Measurements from ENCODE around the gene LEF1. TPM values are rescaled to one million over a fixed set of nuclear protein-coding genes. Genes with fewer than 3 reads are reported as not detected.

Gene LEF1
- total RNA-seq, 1 donor from 2014 or later, result not detected

DNA sequence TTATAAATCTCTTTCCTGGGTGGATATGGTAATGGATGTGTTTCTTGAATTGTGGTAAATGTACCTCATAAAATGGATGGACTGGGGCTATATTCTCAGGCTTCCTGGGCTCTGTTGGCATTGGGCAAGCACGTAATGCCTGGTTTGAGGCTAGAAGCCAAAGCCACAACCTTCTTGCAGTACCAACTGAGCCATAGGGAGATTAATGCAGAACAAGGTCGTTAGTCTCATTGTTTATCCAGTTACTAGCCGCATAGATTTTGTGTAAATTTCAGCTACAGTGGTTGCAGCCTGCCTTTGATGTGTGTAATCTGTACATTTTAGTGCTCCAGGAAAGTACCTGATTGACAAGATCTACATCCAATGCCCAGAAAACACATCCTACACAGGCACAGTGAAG, 7.2 kb upstream of the LEF1 start:
- no peak for DNase-seq (ENCODE audit: low read depth, low spot score)

GRCh38 chr4:108174856-108175255, 6.1 kb upstream of the LEF1 start:
- DNase-seq (ENCODE audit: low read depth, low spot score), result no peak

DNA sequence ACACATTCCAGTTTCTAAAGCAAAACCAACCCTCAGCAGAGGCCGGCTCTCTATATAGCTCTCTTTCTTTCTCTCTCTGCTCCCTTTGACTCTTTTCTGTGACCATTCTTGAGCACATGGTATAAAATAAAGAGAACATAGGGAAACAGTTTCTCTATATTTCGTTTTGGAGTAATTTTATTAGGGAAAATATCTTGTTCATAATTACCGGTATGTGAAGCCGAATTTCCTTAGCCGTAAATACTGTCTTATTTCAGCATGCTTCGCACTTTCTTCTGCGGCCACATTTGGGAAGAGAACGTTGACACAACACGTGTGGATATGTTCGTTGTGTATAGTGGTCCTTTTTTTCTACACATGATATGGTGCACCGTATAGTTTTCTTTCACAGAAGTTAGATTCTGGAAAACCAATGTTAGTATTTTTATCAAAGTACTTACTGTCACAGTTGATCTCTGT, 4.9 kb upstream of the LEF1 start:
- DNase-seq (ENCODE audit: low read depth, low spot score), result no peak

GRCh38 chr4:108172753-108173598, 4.2 kb upstream of the LEF1 start:
- DNase-seq (ENCODE audit: low read depth, low spot score), result no peak

- DNase-seq (ENCODE audit: low read depth, low spot score), result no peak
Observed at GRCh38 chr4:108172231-108172752, 3.6 kb upstream of the LEF1 start.

- DNase-seq (ENCODE audit: low read depth, low spot score), result no peak
Observed at GRCh38 chr4:108171339-108172230, 2.9 kb upstream of the LEF1 start.

- no peak for DNase-seq (ENCODE audit: low read depth, low spot score)
Observed at GRCh38 chr4:108170631-108171338, 2.1 kb upstream of the LEF1 start.

GRCh38 chr4:108169664-108170063, 932 bp upstream of the LEF1 start:
- DNase-seq (ENCODE audit: low read depth, low spot score), result no peak

DNA sequence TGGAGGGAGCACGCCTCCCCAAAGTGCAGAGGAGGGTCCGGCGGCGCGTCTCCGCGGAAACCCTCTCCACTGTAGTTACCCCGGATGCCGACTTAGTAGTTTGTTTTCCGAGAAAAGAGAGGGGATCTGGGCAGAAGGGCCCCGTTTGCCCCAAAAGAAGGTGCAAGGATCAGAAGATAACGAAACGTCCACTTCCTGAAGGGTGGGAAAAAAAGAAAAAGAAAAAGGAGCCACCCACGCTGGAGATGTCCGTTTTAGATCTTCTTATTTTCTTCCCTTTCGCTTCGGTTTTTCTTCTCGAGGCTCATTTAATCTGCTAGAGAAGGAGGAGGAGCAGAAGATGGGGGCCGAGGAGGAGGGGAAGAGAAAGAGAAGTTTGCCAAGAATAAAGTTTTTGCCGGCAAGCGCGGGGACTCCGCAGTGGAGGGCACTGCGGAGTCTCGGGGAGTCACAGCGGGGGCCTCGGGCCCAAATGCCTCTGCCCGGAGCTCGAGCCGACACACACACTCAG, 517 bp downstream of the LEF1 start:
- DNase-seq (ENCODE audit: low read depth, low spot score), result no peak

GRCh38 chr4:108166441-108167315, 2.1 kb downstream of the LEF1 start:
- DNase-seq (ENCODE audit: low read depth, low spot score), result no peak

- no peak for DNase-seq (ENCODE audit: low read depth, low spot score)
Observed at GRCh38 chr4:108166038-108166437, 2.7 kb downstream of the LEF1 start.

- DNase-seq (ENCODE audit: low read depth, low spot score), result no peak
Observed at GRCh38 chr4:108165586-108165985, 3.1 kb downstream of the LEF1 start.

- no peak for DNase-seq (ENCODE audit: low read depth, low spot score)
Observed at GRCh38 chr4:108163351-108163750, 5.4 kb downstream of the LEF1 start.

- no peak for DNase-seq (ENCODE audit: low read depth, low spot score)
Observed at GRCh38 chr4:108160741-108161352, 7.9 kb downstream of the LEF1 start.

DNA sequence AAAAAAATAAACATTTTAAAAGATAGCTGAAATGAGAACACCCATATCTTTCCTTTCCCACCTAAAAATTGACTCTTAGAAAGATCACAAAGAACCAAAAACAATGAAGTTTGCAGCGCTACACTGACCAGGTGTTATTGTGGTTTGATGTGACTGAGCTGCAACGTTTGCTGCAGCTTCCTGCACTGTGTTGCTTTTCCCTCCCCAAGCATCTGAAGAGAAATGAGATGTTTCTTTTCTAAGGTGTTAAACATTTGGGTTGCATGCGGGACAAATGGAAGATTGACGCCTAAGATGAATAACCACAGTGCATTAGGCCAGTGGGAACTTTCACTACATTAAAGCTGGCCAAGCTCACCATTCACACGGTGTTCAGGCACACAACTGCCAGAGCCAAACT, 8.9 kb downstream of the LEF1 start:
- DNase-seq (ENCODE audit: low read depth, low spot score), result no peak

- no peak for DNase-seq (ENCODE audit: low read depth, low spot score)
Observed at GRCh38 chr4:108157655-108158054, 11.1 kb downstream of the LEF1 start.

GRCh38 chr4:108156391-108156790, 12.3 kb downstream of the LEF1 start:
- no peak for DNase-seq (ENCODE audit: low read depth, low spot score)

DNA sequence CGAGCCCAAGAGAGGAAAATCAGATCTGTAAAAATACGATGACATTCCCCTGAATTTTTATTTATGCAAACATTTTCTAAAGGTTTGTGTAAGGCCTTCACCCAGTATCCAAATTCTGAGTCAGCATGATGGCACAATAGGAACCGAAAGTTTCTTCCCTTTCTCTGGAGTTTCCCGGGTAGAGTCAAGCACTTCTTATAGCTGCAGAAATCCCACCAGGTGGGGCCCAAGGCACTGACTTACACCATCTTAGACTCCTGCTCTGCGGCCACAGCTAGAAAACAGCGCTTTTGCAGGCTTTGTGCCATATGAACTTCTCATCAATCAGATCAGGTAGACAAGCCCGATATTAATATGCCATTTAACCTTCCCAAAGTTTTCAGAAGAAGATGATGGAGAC, 13.4 kb downstream of the LEF1 start:
- DNase-seq (ENCODE audit: low read depth, low spot score), result no peak

- no peak for DNase-seq (ENCODE audit: low read depth, low spot score)
Observed at GRCh38 chr4:108152980-108153379, 15.8 kb downstream of the LEF1 start.
